ENCODE measurements around the gene MCM7. TPM values are rescaled to one million over a fixed set of nuclear protein-coding genes. Genes with fewer than 3 reads are reported as not detected.

The MCM7 gene
- total and polyA plus RNA-seq, 2 of the 13 experiments (the other 11 are each of a cell fraction or from before 2014, with no cell fraction given): 84.5 to 214 TPM

DNA sequence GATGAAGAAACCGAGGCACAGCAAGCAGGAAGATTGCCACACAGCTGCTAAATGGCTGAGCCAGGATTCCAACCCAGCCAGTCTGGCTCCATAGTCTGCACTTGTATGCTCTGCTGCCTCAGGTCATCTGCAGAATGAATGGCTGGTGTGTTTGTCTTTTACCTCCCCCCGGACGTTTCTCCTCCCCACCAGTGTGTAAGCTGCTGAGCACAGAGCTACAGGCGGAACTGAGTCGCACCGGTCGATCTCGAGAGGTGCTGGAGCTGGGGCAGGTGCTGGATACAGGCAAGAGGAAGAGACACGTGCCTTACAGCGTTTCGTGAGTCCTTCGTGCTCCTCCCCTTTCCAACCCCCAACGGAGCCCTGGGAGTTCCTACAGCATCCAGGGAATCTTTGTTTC lies 20.9 kb upstream of the MCM7 start (continued):
- TF ChIP-seq ZFP41 (CRISPR knock-in tag; IDR thresholded peaks at IDR 0.05; ENCODE audit: borderline replicate concordance) (no peak), PHF8 (CRISPR knock-in tag; IDR thresholded peaks at IDR 0.05) (no peak), MATR3 (CRISPR knock-in tag; IDR thresholded peaks at IDR 0.05) (no peak), GPN1 (CRISPR knock-in tag; IDR thresholded peaks at IDR 0.05; ENCODE audit: borderline replicate concordance) (no peak), PCBP2 (optimal IDR thresholded peaks at IDR 0.05; ENCODE audit: low read depth, low read length, poor library complexity, severe bottlenecking) (no peak), DPF2 (CRISPR knock-in tag; IDR thresholded peaks at IDR 0.05; ENCODE audit: borderline replicate concordance, low read depth) (no peak), PAX8 (CRISPR knock-in tag; IDR thresholded peaks at IDR 0.05; ENCODE audit: borderline replicate concordance) (no peak), ZNF589 (CRISPR knock-in tag; conservative IDR thresholded peaks at IDR 0.05) (no peak), ZNF615 (CRISPR knock-in tag; IDR thresholded peaks at IDR 0.05; ENCODE audit: borderline replicate concordance) (no peak), ZNF207 (IDR thresholded peaks at IDR 0.05; ENCODE audit: borderline replicate concordance) (no peak), KDM5B (CRISPR knock-in tag; IDR thresholded peaks at IDR 0.05; ENCODE audit: borderline replicate concordance) (no peak), TCF7L2 (IDR thresholded peaks at IDR 0.05; ENCODE audit: low read depth, low read length) (no peak), RFX3 (CRISPR knock-in tag; IDR thresholded peaks at IDR 0.05) (no peak), NFKB2 (CRISPR knock-in tag; IDR thresholded peaks at IDR 0.05; ENCODE audit: borderline replicate concordance) (0 out of 2 replicates have a peak, but pooled peaks have one; percentile 11), ZFP62 (CRISPR knock-in tag; IDR thresholded peaks at IDR 0.05) (no peak), ZFP36L2 (CRISPR knock-in tag; IDR thresholded peaks at IDR 0.05) (no peak), ZBTB38 (CRISPR knock-in tag; IDR thresholded peaks at IDR 0.05) (peak; percentile 67; the same call in 1 of the 2 replicates), IKZF1 (IDR thresholded peaks at IDR 0.05) (no peak), ZNF547 (CRISPR knock-in tag; IDR thresholded peaks at IDR 0.05) (no peak), ZSCAN9 (CRISPR knock-in tag; IDR thresholded peaks at IDR 0.05; ENCODE audit: borderline replicate concordance) (no peak; the same call in 1 of the 2 replicates), ARNTL (CRISPR knock-in tag; IDR thresholded peaks at IDR 0.05) (peak; percentile 86), ZNF543 (CRISPR knock-in tag; IDR thresholded peaks at IDR 0.05) (0 out of 2 replicates have a peak, but pooled peaks have one; percentile 18), ZNF550 (CRISPR knock-in tag; IDR thresholded peaks at IDR 0.05; ENCODE audit: borderline replicate concordance) (no peak), ZNF720 (CRISPR knock-in tag; IDR thresholded peaks at IDR 0.05) (no peak)
- TF ChIP-seq, protein P1, sequence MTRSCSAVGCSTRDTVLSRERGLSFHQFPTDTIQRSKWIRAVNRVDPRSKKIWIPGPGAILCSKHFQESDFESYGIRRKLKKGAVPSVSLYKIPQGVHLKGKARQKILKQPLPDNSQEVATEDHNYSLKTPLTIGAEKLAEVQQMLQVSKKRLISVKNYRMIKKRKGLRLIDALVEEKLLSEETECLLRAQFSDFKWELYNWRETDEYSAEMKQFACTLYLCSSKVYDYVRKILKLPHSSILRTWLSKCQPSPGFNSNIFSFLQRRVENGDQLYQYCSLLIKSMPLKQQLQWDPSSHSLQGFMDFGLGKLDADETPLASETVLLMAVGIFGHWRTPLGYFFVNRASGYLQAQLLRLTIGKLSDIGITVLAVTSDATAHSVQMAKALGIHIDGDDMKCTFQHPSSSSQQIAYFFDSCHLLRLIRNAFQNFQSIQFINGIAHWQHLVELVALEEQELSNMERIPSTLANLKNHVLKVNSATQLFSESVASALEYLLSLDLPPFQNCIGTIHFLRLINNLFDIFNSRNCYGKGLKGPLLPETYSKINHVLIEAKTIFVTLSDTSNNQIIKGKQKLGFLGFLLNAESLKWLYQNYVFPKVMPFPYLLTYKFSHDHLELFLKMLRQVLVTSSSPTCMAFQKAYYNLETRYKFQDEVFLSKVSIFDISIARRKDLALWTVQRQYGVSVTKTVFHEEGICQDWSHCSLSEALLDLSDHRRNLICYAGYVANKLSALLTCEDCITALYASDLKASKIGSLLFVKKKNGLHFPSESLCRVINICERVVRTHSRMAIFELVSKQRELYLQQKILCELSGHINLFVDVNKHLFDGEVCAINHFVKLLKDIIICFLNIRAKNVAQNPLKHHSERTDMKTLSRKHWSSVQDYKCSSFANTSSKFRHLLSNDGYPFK (CRISPR knock-in tag; IDR thresholded peaks at IDR 0.05; ENCODE audit: borderline replicate concordance): peak; percentile 73; the same call in 1 of the 2 replicates
- TF ChIP-seq, protein P2, sequence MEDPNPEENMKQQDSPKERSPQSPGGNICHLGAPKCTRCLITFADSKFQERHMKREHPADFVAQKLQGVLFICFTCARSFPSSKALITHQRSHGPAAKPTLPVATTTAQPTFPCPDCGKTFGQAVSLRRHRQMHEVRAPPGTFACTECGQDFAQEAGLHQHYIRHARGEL (CRISPR knock-in tag; IDR thresholded peaks at IDR 0.05): no peak
- TF ChIP-seq, protein P3, sequence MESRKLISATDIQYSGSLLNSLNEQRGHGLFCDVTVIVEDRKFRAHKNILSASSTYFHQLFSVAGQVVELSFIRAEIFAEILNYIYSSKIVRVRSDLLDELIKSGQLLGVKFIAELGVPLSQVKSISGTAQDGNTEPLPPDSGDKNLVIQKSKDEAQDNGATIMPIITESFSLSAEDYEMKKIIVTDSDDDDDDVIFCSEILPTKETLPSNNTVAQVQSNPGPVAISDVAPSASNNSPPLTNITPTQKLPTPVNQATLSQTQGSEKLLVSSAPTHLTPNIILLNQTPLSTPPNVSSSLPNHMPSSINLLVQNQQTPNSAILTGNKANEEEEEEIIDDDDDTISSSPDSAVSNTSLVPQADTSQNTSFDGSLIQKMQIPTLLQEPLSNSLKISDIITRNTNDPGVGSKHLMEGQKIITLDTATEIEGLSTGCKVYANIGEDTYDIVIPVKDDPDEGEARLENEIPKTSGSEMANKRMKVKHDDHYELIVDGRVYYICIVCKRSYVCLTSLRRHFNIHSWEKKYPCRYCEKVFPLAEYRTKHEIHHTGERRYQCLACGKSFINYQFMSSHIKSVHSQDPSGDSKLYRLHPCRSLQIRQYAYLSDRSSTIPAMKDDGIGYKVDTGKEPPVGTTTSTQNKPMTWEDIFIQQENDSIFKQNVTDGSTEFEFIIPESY (CRISPR knock-in tag; IDR thresholded peaks at IDR 0.05): no peak
- TF ChIP-seq, protein P4, sequence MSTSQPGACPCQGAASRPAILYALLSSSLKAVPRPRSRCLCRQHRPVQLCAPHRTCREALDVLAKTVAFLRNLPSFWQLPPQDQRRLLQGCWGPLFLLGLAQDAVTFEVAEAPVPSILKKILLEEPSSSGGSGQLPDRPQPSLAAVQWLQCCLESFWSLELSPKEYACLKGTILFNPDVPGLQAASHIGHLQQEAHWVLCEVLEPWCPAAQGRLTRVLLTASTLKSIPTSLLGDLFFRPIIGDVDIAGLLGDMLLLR (CRISPR knock-in tag; IDR thresholded peaks at IDR 0.05): 0 out of 2 replicates have a peak, but pooled peaks have one; percentile 41

Measured in HepG2 (cell line).